SKM-1 treated with dmso at 0.1 percent for 144 hours (cell line): ENCODE measurements around the gene CELSR1.

Source experiments
- DNase-seq: peaks from one replicate; lab custom pipeline; 2025; ENCODE audit not compliant: unreplicated experiment; lab: John Stamatoyannopoulos, UW

The CELSR1 gene

DNA sequence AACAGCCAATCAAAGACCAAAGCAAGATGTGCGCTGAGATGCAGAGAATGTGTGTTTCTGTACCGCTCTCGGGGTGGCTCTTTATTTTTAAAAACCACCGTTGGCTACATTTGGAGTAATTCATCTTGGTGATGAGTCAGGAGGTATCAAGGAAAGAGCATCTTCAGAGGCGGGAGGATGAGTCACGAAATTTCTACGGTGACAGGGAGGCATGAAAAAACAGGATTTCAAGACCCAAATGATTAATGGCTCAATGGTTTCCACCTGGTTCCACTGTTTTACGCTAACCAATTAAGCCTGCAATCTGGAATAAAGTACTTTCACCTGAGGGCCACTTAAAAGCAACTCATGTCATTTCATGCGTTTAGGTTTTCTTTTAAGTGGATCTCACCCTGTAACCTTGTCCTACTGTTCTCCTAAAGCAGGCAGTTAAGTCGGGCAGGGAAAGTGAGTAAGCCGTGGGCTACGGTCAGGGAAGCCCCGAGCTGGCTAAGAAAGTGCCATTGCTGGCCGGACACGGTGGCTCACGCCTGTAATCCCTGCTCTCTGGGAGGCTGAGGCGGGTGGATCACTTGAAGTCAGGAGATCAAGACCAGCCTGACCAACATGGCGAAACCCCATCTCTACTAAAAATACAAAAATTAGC, 74.6 kb downstream of the CELSR1 start:
- DNase-seq: no peak

DNA sequence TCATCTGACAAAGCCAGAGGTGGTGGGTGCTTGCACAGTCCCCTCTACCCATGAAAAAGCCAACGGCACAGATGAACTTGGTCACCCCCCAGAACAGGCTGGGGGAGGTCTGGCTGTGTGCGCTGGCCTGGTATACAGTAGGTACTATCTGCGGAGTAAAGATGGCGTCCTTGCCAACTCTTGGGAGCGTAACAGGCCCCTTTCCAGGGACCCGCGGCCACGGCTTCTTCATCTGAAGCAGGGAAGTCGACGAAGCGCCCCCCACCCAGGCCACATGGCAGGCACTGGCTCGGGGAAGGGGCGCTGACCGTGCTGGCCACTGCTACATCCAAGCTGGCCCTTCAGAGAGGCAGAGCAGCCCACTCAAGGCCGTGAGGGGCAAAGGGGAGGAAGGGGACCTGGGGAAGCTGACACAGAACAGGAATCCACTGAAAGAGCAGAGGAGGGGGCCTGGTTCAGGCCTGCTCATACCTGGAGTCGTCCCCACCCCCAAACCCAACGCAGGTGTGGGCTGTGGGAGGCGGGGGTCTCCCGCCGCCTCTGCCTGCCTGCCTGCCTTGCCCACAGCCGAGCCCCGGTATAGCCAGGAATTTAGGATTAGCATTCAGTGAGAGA, 75.7 kb downstream of the CELSR1 start:
- no peak for DNase-seq

DNA sequence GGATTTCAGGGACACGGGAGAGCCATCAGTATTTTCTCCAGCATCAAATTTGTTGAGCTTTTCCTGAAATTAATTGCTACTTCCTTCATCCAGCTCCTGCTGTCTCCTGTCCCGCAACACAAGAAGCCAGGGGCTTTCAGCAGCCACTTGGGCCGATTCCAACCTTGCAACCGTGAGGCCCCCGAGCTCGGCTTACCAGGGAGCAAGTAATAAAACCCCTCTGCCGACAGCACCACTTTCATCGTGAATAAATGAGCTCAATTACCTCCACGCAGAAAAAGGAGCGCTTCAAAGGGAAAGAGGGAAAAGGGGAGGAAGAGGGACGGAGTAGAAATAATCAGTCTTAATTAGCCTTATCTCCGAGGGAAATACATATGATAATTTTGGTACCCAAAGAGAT, 76.6 kb downstream of the CELSR1 start:
- DNase-seq: no peak

DNA sequence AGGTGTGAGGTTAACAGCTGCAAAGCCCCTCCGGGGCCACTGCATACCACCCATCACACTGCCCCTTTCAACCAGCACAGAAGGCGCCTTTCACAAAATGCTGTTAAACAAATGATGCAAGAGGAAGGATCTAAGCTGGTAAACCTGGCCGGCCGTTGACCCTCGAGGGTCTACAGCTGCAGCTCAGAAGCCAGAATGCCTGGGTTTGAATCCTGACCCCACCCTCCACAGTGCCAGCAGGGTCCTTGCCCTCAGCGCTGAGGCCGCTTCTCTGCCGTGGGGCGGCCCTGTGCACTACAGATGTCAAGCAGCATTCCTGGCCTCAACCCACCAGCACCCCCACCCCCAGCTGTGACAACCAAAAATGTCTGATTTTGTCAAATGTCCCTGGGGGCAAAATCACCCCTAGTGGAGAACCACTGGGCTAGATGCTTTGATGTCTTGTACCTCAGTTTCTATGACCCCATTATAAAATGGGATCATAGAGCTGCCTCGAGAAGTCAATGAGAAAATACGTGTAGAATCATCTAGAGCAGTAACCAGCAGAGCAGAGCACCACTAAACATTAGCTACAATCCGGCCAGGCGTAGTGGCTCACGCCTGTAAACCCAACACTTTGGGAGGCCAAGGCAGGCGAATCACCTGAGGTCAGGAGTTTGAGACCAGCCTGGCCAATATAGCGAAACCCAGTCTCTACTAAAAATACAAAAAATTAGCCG, 77.9 kb downstream of the CELSR1 start:
- DNase-seq: no peak

DNA sequence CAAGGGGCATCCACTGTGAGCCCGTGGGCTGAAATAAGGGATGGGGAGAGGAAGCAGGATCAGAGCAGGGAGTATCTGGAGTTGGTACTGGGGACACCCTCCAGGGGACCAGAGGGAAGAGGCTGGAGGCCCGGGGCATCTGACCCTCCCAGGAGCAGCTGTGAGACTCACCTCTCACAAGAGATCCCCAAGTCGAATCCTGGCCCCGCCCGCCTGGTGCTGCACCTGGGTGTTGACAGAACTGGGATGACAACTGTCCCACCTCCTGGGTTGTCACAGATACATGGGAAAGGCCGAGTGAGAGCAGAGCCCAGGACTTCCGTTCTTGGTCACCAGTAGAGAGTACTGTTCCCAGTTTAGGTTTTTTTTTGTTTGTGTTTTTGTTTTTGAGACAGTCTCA, 78.9 kb downstream of the CELSR1 start:
- no peak for DNase-seq

GRCh38 chr22:46457502-46458488, 79.6 kb downstream of the CELSR1 start:
- no peak for DNase-seq

- DNase-seq: no peak
These were observed 80.6 kb downstream of the CELSR1 start for GRCh38 chr22:46456818-46457163.

DNA sequence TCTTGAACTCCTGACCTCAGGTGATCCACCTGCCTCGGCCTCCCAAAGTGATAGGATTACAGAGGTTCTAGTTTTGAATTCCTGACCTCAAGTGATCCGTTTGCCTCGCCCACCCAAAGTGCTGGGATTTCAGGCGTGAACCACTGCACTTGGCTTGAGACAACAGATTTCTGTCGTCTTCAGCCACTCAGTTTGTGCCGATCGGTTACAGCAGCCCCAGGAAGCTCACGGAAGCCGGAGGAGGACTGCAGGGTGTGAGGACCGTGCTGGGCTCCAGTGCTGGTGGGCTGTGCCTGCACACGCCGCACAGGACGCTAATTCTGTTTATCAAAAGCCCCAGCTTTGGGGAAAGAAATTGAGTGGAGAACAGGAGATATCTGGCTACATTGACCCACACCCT, 82.0 kb downstream of the CELSR1 start:
- no peak for DNase-seq

GRCh38 chr22:46454504-46455269, 82.7 kb downstream of the CELSR1 start:
- no peak for DNase-seq

GRCh38 chr22:46453829-46454503, 83.5 kb downstream of the CELSR1 start:
- no peak for DNase-seq

GRCh38 chr22:46453006-46453828, 84.2 kb downstream of the CELSR1 start:
- no peak for DNase-seq

DNA sequence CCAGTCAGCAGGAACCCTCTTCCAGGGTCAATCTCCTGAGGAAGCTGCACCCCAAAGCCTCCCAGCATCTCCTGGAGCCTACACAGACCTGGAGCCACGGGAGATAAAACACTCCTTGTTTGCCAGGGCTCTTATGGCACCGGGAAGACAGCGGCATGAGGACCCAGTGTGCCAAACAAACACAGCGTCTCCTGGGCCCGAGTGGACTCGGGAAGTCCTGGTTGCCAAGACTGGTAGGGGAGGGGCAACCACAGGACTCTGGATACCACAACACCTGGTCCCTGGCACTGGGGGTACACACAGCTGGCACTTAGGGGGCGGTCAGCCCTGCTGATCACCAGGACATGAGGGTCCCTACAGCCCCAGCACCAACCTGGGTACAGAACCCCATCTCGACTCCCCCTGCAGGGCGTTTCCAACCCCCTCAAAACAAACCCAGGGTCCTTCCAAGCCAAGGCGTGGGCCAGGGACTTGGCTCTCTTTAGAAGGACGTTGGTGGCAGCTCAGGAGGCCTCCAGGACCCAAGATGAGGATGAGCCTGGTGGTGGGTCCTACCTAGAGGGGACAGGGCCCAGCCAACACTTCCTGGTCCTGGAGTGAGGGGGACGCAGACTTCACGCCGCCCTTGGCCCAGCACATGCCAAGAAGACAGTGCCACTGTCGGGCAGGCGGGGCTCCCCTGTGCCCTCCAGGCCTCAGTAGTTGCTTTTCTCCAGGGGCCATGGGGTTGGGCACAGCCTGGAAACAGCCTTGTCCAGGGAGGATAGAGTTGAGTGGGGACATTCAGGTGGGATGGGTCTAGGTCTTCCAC, 85.0 kb downstream of the CELSR1 start:
- no peak for DNase-seq

DNA sequence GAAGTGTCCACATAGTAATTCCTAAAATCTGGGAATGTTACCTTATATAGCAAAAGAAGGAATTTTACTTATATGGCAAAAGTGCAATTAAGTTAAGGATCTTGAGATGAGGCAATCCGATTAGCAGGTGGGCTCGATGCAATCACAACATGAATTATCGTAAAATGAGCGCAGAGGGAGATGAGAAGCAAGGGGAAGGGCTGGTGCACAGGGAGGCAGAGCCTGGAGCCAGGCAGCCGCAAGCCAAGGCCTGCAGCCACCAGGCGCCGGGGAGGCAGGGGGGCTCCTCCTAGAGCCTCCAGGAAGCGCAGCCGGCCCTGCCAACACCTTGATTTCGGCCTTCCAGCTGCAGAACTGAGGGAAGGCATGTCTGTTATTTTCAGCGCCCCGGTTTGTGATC, 85.7 kb downstream of the CELSR1 start:
- no peak for DNase-seq

- DNase-seq: no peak
These were observed 86.4 kb downstream of the CELSR1 start for GRCh38 chr22:46450931-46451561.

DNA sequence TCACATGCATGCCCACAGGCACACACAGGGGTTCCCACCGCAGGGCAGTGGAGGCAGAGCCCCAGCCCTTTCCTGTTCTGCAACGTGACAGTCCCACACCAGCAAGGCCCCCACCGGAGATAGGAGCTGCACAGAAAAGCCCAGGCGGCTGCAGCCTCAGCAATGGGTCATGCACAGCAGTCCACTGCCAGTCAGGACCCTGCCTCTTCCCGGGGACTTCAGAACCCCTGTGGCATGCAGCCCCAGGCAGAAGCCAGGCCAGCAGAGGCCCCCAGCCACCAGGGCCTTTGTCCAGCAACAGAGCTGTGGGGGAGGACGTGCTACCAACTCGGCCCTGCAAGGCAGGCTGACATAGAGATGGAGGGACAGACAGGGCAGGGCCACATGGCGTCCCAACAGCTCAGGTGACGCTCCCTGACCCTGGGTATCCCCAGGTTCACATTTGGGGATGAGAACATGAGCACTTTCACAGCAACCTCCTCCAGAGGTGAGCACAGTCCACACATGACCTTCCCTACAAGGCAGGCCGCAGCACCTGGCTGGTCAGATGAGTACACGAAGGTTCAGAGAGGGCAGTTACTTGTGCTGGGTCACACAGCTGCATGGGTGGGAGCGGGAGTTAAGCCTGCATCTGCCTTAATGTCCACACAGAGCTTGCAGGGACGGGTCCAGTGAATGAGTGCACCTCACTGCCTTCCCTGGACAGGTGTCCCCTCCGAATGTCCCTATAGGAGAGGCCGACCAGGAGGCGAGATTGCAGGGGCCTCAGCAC, 87.3 kb downstream of the CELSR1 start:
- DNase-seq: no peak

GRCh38 chr22:46449116-46449691, 88.2 kb downstream of the CELSR1 start:
- no peak for DNase-seq

GRCh38 chr22:46448333-46448732, 89.1 kb downstream of the CELSR1 start:
- DNase-seq: no peak
